Activated CD4-positive, alpha-beta memory T cell treated with anti-CD3 and anti-CD28 coated beads for 36 hours (primary cell): Measurements from ENCODE around the gene RABIF. TPM values are rescaled to one million over a fixed set of nuclear protein-coding genes. Genes with fewer than 3 reads are reported as not detected.
A peak's percentile ranks its signal among the peaks of the same experiment; 100 is the strongest.
"Not testable (repeated sequence)": the region's sequence is repeated elsewhere in the genome, so short reads cannot be mapped to it uniquely, and the experiment has no call there.

Experiments used
- CTCF ChIA-PET: fragments of 350-600 bp; sonication (Branson Sonifier 250); formaldehyde crosslinking; loops from one replicate; lab custom pipeline; 2021; ENCODE audit warnings: antibody characterized with exemption, inconsistent platforms; lab: Charles Lee
- POLR2A ChIA-PET: fragments of 350-600 bp; sonication (Branson Sonifier 250); formaldehyde crosslinking; loops from one replicate; lab custom pipeline; 2021; ENCODE audit warnings: antibody characterized with exemption; lab: Charles Lee
- DNase-seq: peaks from one replicate; pipeline ENCODE4 v3.0.0-alpha.2; 2020
- H3K27ac Mint-ChIP-seq: one replicate; pipeline ENCODE4 v1.8.0; 2021; ENCODE audit warnings: mixed read lengths
- H3K27me3 Mint-ChIP-seq: one replicate; pipeline ENCODE4 v1.8.0; 2021; ENCODE audit warnings: mixed read lengths
- H3K36me3 Mint-ChIP-seq: one replicate; pipeline ENCODE4 v1.8.0; 2021; ENCODE audit warnings: mixed read lengths
- H3K4me1 Mint-ChIP-seq: one replicate; pipeline ENCODE4 v1.8.0; 2021; ENCODE audit warnings: low read depth, mixed read lengths
- H3K4me3 Mint-ChIP-seq: one replicate; pipeline ENCODE4 v1.8.0; 2021; ENCODE audit warnings: mild to moderate bottlenecking, mixed read lengths
- H3K9me3 Mint-ChIP-seq: one replicate; pipeline ENCODE4 v1.8.0; 2021; ENCODE audit warnings: mixed read lengths
- intact Hi-C: fragments of 100-400 bp; cut with micrococcal nuclease; formaldehyde crosslinking; loops from one replicate; pipeline ENCODE4 v1.15.1; 2023
- total RNA-seq, 2 experiments: library from RNA; stranded (reverse); gene quantifications; one replicate each; pipeline ENCODE4 v1.2.3, GENCODE V29; 2021

Gene RABIF
- total RNA-seq, 2 experiments from 2014 or later = 9.6 to 10.1 TPM

GRCh38 chr1:202909494-202909893 lies 20.5 kb upstream of the RABIF start:
- Mint-ChIP-seq H3K4me3 (no peak overlapping the region), H3K27me3 (no peaks in the 10 kb centered on the region), H3K9me3 (no peaks in the 10 kb centered on the region), H3K27ac (no peak overlapping the region), H3K36me3 (peaks cover 37% of the 10 kb centered on the region), H3K4me1 (peaks cover 2% of the 10 kb centered on the region)
- no peak for DNase-seq
- ChIA-PET CTCF (no interaction called here), POLR2A (no interaction called here)
- intact Hi-C loops = no loop called here

DNA sequence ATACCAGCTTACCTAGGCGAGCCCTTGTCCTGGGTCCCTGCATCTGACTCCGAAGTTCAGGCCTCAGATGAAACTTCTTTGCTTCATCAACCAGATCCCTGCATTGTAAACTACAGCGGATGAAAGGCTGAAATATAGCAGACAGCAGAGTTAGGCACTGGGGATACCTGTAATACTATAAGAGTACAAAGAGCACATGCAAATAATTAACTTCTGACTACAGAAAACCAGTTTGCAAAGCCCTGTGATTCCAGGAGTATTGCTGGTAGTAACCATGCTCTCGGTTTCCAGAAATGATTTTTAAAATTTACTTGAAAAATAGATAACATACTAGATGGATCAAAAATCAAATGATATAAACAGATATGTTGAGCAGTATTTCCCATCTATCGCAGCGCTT lies 20.0 kb upstream of the RABIF start:
- CTCF ChIA-PET = no interaction called here
- Mint-ChIP-seq H3K27ac (no peak overlapping the region), H3K9me3 (no peaks in the 10 kb centered on the region), H3K36me3 (peaks cover 37% of the 10 kb centered on the region), H3K4me3 (no peak overlapping the region), H3K27me3 (no peaks in the 10 kb centered on the region), H3K4me1 (peaks cover 2% of the 10 kb centered on the region)
- intact Hi-C loops = no loop called here
- POLR2A ChIA-PET = no interaction called here
- DNase-seq = no peak

DNA sequence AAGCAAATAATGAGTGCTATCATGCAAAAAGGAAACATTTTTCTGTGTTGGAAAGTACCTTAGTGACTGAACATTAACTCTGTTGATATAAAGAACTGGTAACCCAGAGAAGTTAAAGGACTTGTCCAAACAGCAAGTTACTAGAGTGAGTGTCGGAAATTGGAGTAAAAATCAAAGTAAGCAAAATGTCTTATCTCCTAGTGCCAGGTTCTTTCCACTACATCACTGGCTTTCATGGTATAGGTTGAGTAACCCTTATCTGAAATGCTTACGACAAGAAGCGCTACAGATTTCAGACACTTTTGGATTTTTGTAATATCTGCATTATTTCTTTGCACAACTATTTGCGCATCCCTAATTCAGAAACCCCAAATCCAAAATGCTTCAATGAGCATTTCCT lies 16.4 kb upstream of the RABIF start:
- CTCF ChIA-PET = no interaction called here
- intact Hi-C loops = no loop called here
- peaks cover 18% of the 10 kb centered on the region for H3K36me3 Mint-ChIP-seq
- POLR2A ChIA-PET = no interaction called here
- H3K4me1 Mint-ChIP-seq = no peaks in the 10 kb centered on the region
- H3K9me3 Mint-ChIP-seq = no peaks in the 10 kb centered on the region
- H3K27me3 Mint-ChIP-seq = no peaks in the 10 kb centered on the region
- no peak for DNase-seq
- no peak overlapping the region for H3K4me3 Mint-ChIP-seq
- H3K27ac Mint-ChIP-seq = no peak overlapping the region

GRCh38 chr1:202903808-202904207 lies 14.9 kb upstream of the RABIF start:
- H3K9me3 Mint-ChIP-seq, POLR2A ChIA-PET, H3K4me1 Mint-ChIP-seq, H3K27ac Mint-ChIP-seq, intact Hi-C loops, H3K4me3 Mint-ChIP-seq, H3K27me3 Mint-ChIP-seq, DNase-seq: not testable (repeated sequence)
- CTCF ChIA-PET = interaction anchor here (1.0 kb wide), 1 partner anchor 15 kb away, joined by 3 read pairs; the partner anchor contains the start of gene RABIF
- H3K36me3 Mint-ChIP-seq = peaks cover 15% of the 10 kb centered on the region

GRCh38 chr1:202901555-202901954 lies 12.6 kb upstream of the RABIF start:
- H3K36me3 Mint-ChIP-seq = peaks cover 16% of the 10 kb centered on the region
- POLR2A ChIA-PET = no interaction called here

DNA sequence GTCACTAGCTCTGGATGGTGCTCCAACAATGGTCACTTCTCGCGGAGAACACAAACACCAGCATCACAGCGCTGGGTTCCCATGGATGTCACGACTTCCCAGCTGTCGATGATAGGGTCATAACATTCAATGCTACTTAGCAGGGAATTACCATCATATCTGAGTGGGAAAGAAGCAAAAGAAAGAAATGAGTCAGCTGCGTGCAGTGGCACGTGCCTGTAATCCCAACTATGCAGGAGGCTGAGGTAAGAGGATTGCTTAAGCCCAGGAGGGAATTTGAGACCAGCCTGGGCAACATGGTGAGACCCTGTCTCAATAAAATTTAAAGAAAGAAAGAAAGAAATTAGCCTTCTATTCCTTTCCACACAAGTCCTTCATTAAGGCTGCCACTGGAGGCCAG lies 3.6 kb upstream of the RABIF start:
- Mint-ChIP-seq H3K4me3 (no peak overlapping the region), H3K9me3 (no peaks in the 10 kb centered on the region), H3K36me3 (peaks cover 28% of the 10 kb centered on the region), H3K27ac (no peak overlapping the region), H3K27me3 (no peaks in the 10 kb centered on the region), H3K4me1 (peaks cover 17% of the 10 kb centered on the region)
- no peak for DNase-seq
- POLR2A ChIA-PET = no interaction called here
- intact Hi-C loops = no loop called here
- CTCF ChIA-PET = no interaction called here

More at GRCh38 chr1:202901555-202901954, 12.6 kb upstream of the RABIF start:
- intact Hi-C loops = no loop called here
- CTCF ChIA-PET = no interaction called here
- Mint-ChIP-seq H3K27ac (no peak overlapping the region), H3K4me3 (no peak overlapping the region), H3K9me3 (no peaks in the 10 kb centered on the region), H3K4me1 (no peaks in the 10 kb centered on the region), H3K27me3 (no peaks in the 10 kb centered on the region)
- no peak for DNase-seq

GRCh38 chr1:202890392-202890791 lies 1.4 kb upstream of the RABIF start:
- H3K27me3 Mint-ChIP-seq = no peaks in the 10 kb centered on the region
- no peaks in the 10 kb centered on the region for H3K9me3 Mint-ChIP-seq
- peaks cover 22% of the 10 kb centered on the region for H3K36me3 Mint-ChIP-seq
- CTCF ChIA-PET = interaction anchor here (1.3 kb wide), 1 partner anchor 109 kb away, joined by 3 read pairs; no protein-coding TSS in a partner anchor
- H3K4me3 Mint-ChIP-seq = no peak overlapping the region
- H3K4me1 Mint-ChIP-seq = peaks cover 19% of the 10 kb centered on the region
- intact Hi-C loops = no loop called here
- POLR2A ChIA-PET = interaction anchor here (1.0 kb wide), 1 partner anchor 37 kb away, joined by 4 read pairs; the partner anchor contains the start of gene KLHL12
- no peak overlapping the region for H3K27ac Mint-ChIP-seq
- DNase-seq = no peak

GRCh38 chr1:202888221-202888530 lies 773 bp downstream of the RABIF start:
- H3K27me3 Mint-ChIP-seq = no peaks in the 10 kb centered on the region
- POLR2A ChIA-PET = interaction anchor here (1.3 to 1.4 kb wide), 2 partner anchors 39 to 119 kb away, joined by 5 to 8 read pairs; partner anchors contain the start of genes KLHL12 and TMEM183A
- no peaks in the 10 kb centered on the region for H3K9me3 Mint-ChIP-seq
- peaks cover 22% of the 10 kb centered on the region for H3K4me1 Mint-ChIP-seq
- peak overlapping the region; percentile 90 for H3K4me3 Mint-ChIP-seq
- no peak for DNase-seq
- peak overlapping the region; percentile 93 for H3K27ac Mint-ChIP-seq
- CTCF ChIA-PET = interaction anchor here (0.9 to 1.4 kb wide), 3 partner anchors 85 to 135 kb away, joined by 3 to 5 read pairs (median 3); no protein-coding TSS in a partner anchor
- H3K36me3 Mint-ChIP-seq = peaks cover 17% of the 10 kb centered on the region
- intact Hi-C loops = loop anchor here (2.0 to 10.0 kb wide), 5 partner anchors 77 to 723 kb away; partner anchors contain the start of genes CYB5R1, PCAT6, PPP1R12B and PTPN7

DNA sequence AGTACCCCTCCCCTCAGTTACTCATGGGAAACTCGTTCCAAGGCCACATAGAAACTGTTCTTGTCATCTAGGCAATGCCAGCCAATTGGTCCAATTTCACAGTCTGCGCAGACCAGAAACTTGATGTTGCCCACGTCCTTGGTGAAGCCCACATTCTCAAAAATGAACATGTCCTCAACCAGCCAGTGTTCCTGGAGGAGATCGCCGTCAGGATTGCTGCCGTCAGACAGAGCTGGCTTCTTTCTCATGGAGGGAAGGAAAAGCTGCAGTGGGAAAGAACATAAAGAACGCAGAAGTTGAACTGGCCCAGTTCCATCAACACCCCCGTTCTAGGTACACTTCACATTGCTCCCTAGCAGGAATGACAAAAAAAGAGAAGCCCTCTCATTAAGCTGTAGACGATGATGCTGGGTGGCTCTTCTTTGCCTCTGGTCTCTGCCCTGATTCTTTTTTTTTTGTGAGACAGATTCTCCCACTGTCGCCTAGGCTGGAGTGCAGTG lies 7.9 kb downstream of the RABIF start:
- ChIA-PET POLR2A (no interaction called here), CTCF (interaction anchor here (2.1 kb wide), 1 partner anchor 118 kb away, joined by 5 read pairs; no protein-coding TSS in a partner anchor)
- Mint-ChIP-seq H3K27ac (no peak overlapping the region), H3K27me3 (no peaks in the 10 kb centered on the region), H3K4me3 (no peak overlapping the region), H3K36me3 (peaks cover 10% of the 10 kb centered on the region), H3K9me3 (no peaks in the 10 kb centered on the region), H3K4me1 (peaks cover 3% of the 10 kb centered on the region)
- intact Hi-C loops = loop anchor here (10.0 kb wide), 1 partner anchor 716 kb away; the partner anchor contains the start of gene PTPN7
- no peak for DNase-seq

- Mint-ChIP-seq H3K27me3 (no peaks in the 10 kb centered on the region), H3K4me3 (no peak overlapping the region), H3K27ac (no peak overlapping the region), H3K36me3 (peaks cover 10% of the 10 kb centered on the region), H3K9me3 (no peaks in the 10 kb centered on the region), H3K4me1 (peaks cover under 1% of the 10 kb centered on the region)
- CTCF ChIA-PET = no interaction called here
- no peak for DNase-seq
- POLR2A ChIA-PET = no interaction called here
- intact Hi-C loops = loop anchor here (10.0 kb wide), 1 partner anchor 715 kb away; the partner anchor contains the start of gene PTPN7
These were observed 8.9 kb downstream of the RABIF start for GRCh38 chr1:202880062-202880461.

DNA sequence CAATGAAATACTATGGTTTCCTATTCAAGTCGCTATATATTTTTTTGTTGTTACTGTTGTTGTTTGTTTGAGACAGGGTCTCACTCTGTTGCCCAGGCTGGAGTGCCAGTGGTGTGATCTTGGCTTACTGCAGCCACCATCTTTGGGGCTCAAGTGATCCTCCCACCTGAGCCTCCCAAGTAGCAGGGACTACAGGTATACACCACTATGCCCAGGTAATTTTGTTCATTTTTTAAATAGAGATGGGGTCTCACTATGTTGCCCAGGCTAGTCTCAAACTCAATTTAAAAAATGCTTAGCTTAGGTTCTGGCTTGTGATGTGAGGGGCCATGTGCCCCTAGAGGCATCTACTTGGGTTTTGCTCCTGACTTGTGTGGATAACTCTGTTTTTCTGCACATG lies 9.8 kb downstream of the RABIF start:
- intact Hi-C loops = no loop called here
- H3K36me3 Mint-ChIP-seq = peaks cover 10% of the 10 kb centered on the region
- DNase-seq = no peak
- no peak overlapping the region for H3K27ac Mint-ChIP-seq
- no peaks in the 10 kb centered on the region for H3K27me3 Mint-ChIP-seq
- CTCF ChIA-PET = no interaction called here
- H3K4me1 Mint-ChIP-seq = no peaks in the 10 kb centered on the region
- POLR2A ChIA-PET = no interaction called here
- no peaks in the 10 kb centered on the region for H3K9me3 Mint-ChIP-seq
- H3K4me3 Mint-ChIP-seq = no peak overlapping the region

- Mint-ChIP-seq H3K9me3 (no peaks in the 10 kb centered on the region), H3K27ac (no peak overlapping the region), H3K4me1 (no peaks in the 10 kb centered on the region), H3K4me3 (no peak overlapping the region), H3K27me3 (no peaks in the 10 kb centered on the region), H3K36me3 (no peaks in the 10 kb centered on the region)
- intact Hi-C loops = no loop called here
- DNase-seq = no peak
- ChIA-PET POLR2A (no interaction called here), CTCF (no interaction called here)
These were observed 15.9 kb downstream of the RABIF start for GRCh38 chr1:202873026-202873425.

DNA sequence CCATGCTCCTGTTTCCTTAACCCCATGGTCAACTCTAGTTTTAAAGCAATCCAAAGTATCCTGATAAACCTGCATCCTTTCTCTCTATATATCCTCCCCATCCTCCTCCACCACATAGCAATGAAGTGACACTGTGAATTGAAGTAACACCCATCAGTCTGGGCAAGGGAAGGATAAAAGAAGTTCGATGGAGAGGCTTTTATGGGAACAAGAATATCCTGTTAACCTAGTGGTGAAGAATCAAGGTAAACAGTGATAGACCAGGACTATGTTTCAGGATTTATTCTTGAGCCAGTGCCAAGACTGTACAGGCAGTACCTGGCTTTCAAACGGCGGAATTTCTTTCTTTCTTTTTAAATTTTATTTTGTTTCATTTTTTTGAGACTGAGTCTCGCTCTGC lies 17.6 kb downstream of the RABIF start:
- intact Hi-C loops = no loop called here
- peaks cover 3% of the 10 kb centered on the region for H3K27me3 Mint-ChIP-seq
- H3K36me3 Mint-ChIP-seq = no peaks in the 10 kb centered on the region
- POLR2A ChIA-PET = no interaction called here
- DNase-seq = no peak
- CTCF ChIA-PET = interaction anchor here (1.3 kb wide), 1 partner anchor 18 kb away, joined by 6 read pairs; no protein-coding TSS in a partner anchor
- H3K4me1 Mint-ChIP-seq = no peaks in the 10 kb centered on the region
- no peak overlapping the region for H3K27ac Mint-ChIP-seq
- no peak overlapping the region for H3K4me3 Mint-ChIP-seq
- no peaks in the 10 kb centered on the region for H3K9me3 Mint-ChIP-seq
